PC-9 (cell line): ENCODE results near the gene MSMO1. TPM values are rescaled to one million over a fixed set of nuclear protein-coding genes. Genes with fewer than 3 reads are reported as not detected.
"Not testable (repeated sequence)": the region's sequence is repeated elsewhere in the genome, so short reads cannot be mapped to it uniquely, and the experiment has no call there.

Source experiments
- BruUV-seq: library from RNA; stranded (reverse); fragments of 400-500 nt; replicated peaks from 2 replicates; lab custom pipeline; 2021; lab: Mats Ljungman, UMichigan
- CTCF ChIA-PET: fragments of 300-600 bp; sonication (Branson Sonifier 250); formaldehyde crosslinking; loops from one replicate; lab custom pipeline; 2022; ENCODE audit warnings: antibody characterized with exemption; lab: Charles Lee
- POLR2A ChIA-PET: fragments of 300-600 bp; sonication (Branson Sonifier 250); formaldehyde crosslinking; loops from one replicate; lab custom pipeline; 2022; ENCODE audit warnings: antibody characterized with exemption; ENCODE audit not compliant: unreplicated experiment; lab: Charles Lee
- DNase-seq, 2 experiments: peaks; one replicate each; pipeline versions ENCODE4 v3.0.0 to v3.0.0-alpha.2; 2015 to 2022; ENCODE audit warnings: mixed read lengths in 1 of 2
- H2AFZ ChIP-seq: fragments of 200-600 bp; sonication (generic); 2 replicates; pipeline ENCODE4 v1.8.1; 2017; ENCODE audit warnings: antibody characterized with exemption
- H3F3A ChIP-seq: fragments of 200-600 bp; sonication (generic); 2 replicates; pipeline ENCODE4 v1.8.1; 2017; ENCODE audit warnings: antibody characterized with exemption, mild to moderate bottlenecking, low read depth; ENCODE audit not compliant: insufficient read depth
- H3K27ac ChIP-seq: fragments of 200-600 bp; sonication (generic); 2 replicates; pipeline ENCODE4 v1.6.1; 2016; ENCODE audit warnings: mixed run types
- H3K27me3 ChIP-seq: fragments of 200-600 bp; sonication (generic); 2 replicates; pipeline ENCODE4 v1.6.1; 2016; ENCODE audit warnings: low read depth, mixed run types; ENCODE audit not compliant: insufficient read depth
- H3K36me3 ChIP-seq: fragments of 200-600 bp; sonication (generic); 2 replicates; pipeline ENCODE4 v1.6.1; 2016; ENCODE audit warnings: low read depth, mixed run types
- H3K4me1 ChIP-seq: fragments of 200-600 bp; sonication (generic); replicated peaks from 2 replicates; pipeline ENCODE4 v1.6.1; 2016; ENCODE audit warnings: mixed run types; ENCODE audit not compliant: insufficient read depth
- H3K4me2 ChIP-seq: fragments of 200-600 bp; sonication (generic); 2 replicates; pipeline ENCODE4 v1.6.1; 2017; ENCODE audit warnings: mixed run types
- H3K4me3 ChIP-seq: fragments of 200-600 bp; sonication (generic); 2 replicates; pipeline ENCODE4 v1.6.1; 2016; ENCODE audit warnings: mixed run types
- H3K79me2 ChIP-seq: fragments of 200-600 bp; sonication (generic); 2 replicates; pipeline ENCODE4 v1.6.1; 2017; ENCODE audit warnings: low read depth, mixed run types
- H3K9me2 ChIP-seq: fragments of 200-600 bp; sonication (generic); 2 replicates; pipeline ENCODE4 v1.8.1; 2017; ENCODE audit warnings: mild to moderate bottlenecking; ENCODE audit not compliant: insufficient read depth
- H3K9me3 ChIP-seq: fragments of 200-600 bp; sonication (generic); 2 replicates; pipeline ENCODE4 v1.8.1; 2016; ENCODE audit warnings: low read depth; ENCODE audit not compliant: insufficient read depth
- H4K20me1 ChIP-seq: fragments of 200-600 bp; sonication (generic); 2 replicates; pipeline ENCODE4 v1.8.1; 2017; ENCODE audit not compliant: insufficient read depth
- EZH2 ChIP-seq: fragments of 200-600 bp; sonication (generic); IDR thresholded peaks from 2 replicates; pipeline ENCODE4 v1.8.0; 2017; ENCODE audit warnings: antibody characterized with exemption, low read depth
- intact Hi-C: fragments of 100-400 bp; cut with micrococcal nuclease; formaldehyde crosslinking; loops from one replicate; pipeline ENCODE4 v1.10.0; 2022; ENCODE audit not compliant: unreplicated experiment
- total RNA-seq: library from RNA; stranded (reverse); gene quantifications from 2 replicates; pipeline ENCODE4 v1.2.3, GENCODE V29; 2021
- TF ChIP-seq, protein P1 (sequence below): fragments of 200-600 bp; sonication (generic); conservative IDR thresholded peaks from 2 replicates; pipeline ENCODE4 v1.6.1; 2017; ENCODE audit warnings: mixed run types, antibody characterized with exemption, mild to moderate bottlenecking, moderate library complexity

Gene MSMO1
- total RNA-seq, 1 experiment from 2014 or later, result 117 TPM

DNA sequence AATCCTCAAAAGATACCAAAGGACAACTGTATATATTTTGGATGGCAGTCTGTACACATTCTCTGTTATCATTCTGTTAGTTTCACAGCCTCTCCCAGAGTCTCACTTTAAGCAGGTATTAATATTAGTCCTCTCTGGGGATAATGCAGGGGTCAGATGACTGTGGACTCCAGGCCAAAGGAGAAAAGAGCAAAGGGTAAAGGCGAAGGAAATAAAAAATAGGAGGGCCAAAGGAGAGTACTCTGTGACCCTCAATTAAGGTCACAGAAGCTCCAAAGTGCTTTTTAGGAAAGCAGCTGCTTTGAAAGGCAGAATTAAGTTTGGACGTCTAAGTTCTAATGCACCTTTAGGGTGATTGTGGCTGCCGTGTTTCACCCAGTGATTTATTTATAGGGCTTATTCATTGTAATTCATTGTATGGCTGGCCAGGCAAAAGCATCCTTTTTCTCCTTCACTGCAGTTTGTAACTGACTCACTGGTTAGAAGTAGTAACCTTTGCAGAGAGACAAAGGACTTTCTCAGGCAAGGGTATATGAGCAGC is 7.8 kb downstream of the MSMO1 start:
- CTCF ChIA-PET, result no interaction called here
- Histone ChIP-seq H4K20me1 (peaks cover 35% of the 10 kb centered on the region), H2AFZ (no peak overlapping the region), H3K27me3 (no peaks in the 10 kb centered on the region), H3K36me3 (peaks cover 28% of the 10 kb centered on the region; the same call in 1 of the 2 replicates), H3K4me1 (peaks cover 15% of the 10 kb centered on the region), H3K4me2 (no peak overlapping the region), H3K4me3 (no peak overlapping the region), H3F3A (peaks cover 6% of the 10 kb centered on the region; the same call in 1 of the 2 replicates), H3K79me2 (peaks cover 63% of the 10 kb centered on the region), H3K9me2 (no peaks in the 10 kb centered on the region), H3K27ac (no peak overlapping the region), H3K9me3 (no peaks in the 10 kb centered on the region)
- intact Hi-C loops, result no loop called here
- DNase-seq, result no peak
- no TSS peak for BruUV-seq
- no peak for TF ChIP-seq EZH2
- TF ChIP-seq, protein P1, sequence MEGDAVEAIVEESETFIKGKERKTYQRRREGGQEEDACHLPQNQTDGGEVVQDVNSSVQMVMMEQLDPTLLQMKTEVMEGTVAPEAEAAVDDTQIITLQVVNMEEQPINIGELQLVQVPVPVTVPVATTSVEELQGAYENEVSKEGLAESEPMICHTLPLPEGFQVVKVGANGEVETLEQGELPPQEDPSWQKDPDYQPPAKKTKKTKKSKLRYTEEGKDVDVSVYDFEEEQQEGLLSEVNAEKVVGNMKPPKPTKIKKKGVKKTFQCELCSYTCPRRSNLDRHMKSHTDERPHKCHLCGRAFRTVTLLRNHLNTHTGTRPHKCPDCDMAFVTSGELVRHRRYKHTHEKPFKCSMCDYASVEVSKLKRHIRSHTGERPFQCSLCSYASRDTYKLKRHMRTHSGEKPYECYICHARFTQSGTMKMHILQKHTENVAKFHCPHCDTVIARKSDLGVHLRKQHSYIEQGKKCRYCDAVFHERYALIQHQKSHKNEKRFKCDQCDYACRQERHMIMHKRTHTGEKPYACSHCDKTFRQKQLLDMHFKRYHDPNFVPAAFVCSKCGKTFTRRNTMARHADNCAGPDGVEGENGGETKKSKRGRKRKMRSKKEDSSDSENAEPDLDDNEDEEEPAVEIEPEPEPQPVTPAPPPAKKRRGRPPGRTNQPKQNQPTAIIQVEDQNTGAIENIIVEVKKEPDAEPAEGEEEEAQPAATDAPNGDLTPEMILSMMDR, result no peak
- POLR2A ChIA-PET, result no interaction called here

DNA sequence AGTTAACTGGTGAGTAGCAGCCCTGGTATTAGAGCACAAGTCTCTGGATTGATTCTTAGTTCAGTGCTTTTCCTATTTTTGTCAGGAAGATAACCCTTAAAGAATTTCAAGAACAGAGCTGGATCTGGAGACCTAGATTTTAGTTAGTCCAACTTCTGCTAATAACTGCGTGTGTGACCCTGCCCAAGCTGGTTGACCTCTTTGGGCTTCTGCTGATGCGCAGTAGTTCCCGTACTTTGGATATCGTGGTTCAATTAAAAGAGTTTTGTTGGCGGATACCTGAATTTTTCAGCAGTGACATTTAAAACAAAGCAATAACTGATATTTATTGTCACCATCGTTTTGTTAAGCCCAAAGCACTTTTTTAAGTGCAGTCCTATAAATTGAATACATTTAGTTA is 9.3 kb downstream of the MSMO1 start:
- ChIA-PET POLR2A (no interaction called here), CTCF (interaction anchor here (0.6 kb wide), 1 partner anchor 225 kb away, joined by 3 read pairs; no protein-coding TSS in a partner anchor)
- H3K4me2 ChIP-seq, result no peak overlapping the region
- peaks cover 11% of the 10 kb centered on the region for H3F3A ChIP-seq
- peaks cover 48% of the 10 kb centered on the region for H3K79me2 ChIP-seq
- DNase-seq, result no peak
- TF ChIP-seq, protein P1, result no peak
- no peak for TF ChIP-seq EZH2
- H3K9me2 ChIP-seq, result no peaks in the 10 kb centered on the region
- no peaks in the 10 kb centered on the region for H3K9me3 ChIP-seq
- no TSS peak for BruUV-seq
- H2AFZ ChIP-seq, result no peak overlapping the region
- intact Hi-C loops, result no loop called here
- H3K4me3 ChIP-seq, result no peak overlapping the region
- H3K27ac ChIP-seq, result no peak overlapping the region
- H4K20me1 ChIP-seq, result peaks cover 21% of the 10 kb centered on the region
- peaks cover 33% of the 10 kb centered on the region; the same call in 1 of the 2 replicates for H3K36me3 ChIP-seq
- no peaks in the 10 kb centered on the region for H3K27me3 ChIP-seq
- H3K4me1 ChIP-seq, result no peaks in the 10 kb centered on the region

DNA sequence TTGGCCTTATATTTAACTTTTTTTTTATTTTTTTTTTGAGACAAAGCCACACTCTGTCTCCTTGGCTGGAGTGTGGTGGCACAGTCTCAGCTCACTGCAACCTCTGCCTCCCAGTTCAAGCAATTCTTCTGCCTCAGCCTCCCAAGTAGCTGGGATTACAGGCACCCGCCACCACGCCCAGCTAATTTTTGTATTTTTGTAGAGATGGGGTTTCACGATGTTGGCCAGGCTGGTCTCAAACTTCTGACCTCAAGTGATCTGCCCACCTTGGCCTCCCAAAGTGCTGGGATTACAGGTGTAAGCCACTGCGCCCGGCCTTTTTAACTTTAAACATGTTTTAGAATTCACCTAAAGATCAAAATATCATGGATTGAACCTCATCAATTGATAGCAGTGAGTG is 14.9 kb downstream of the MSMO1 start:
- H3K4me1 ChIP-seq, H3K4me3 ChIP-seq, H2AFZ ChIP-seq, H3K27me3 ChIP-seq, H3K9me3 ChIP-seq, H3K79me2 ChIP-seq, H3K4me2 ChIP-seq, H3K9me2 ChIP-seq, DNase-seq, POLR2A ChIA-PET, H3K27ac ChIP-seq, H4K20me1 ChIP-seq: not testable (repeated sequence)
- TSS peak; percentile 31 for BruUV-seq
- Histone ChIP-seq H3K36me3 (peaks cover 14% of the 10 kb centered on the region; the same call in 1 of the 2 replicates), H3F3A (peaks cover 21% of the 10 kb centered on the region)
- intact Hi-C loops, result loop anchor here (5.0 kb wide), 1 partner anchor 230 kb away; the partner anchor contains the start of gene TMEM192
- CTCF ChIA-PET, result interaction anchor here (0.7 to 1.4 kb wide), 2 partner anchors 211 to 501 kb away, joined by 4 read pairs; no protein-coding TSS in a partner anchor
